Cardiac muscle cell (in vitro differentiated cells and primary cell): ENCODE results near the gene MTLN. TPM values are rescaled to one million over a fixed set of nuclear protein-coding genes. Genes with fewer than 3 reads are reported as not detected.
"Not testable (repeated sequence)": the region's sequence is repeated elsewhere in the genome, so short reads cannot be mapped to it uniquely, and the experiment has no call there.

Source experiments
- DNase-seq, 2 donors: peaks; one replicate each; pipeline versions ENCODE4 v3.0.0 to v3.0.0-alpha.2; 2010 to 2017; ENCODE audit warnings: low read depth in 1 of 2, low spot score in 1 of 2
- H3K27ac ChIP-seq: fragments of 200-600 bp; sonication (generic); 2 replicates; pipeline ENCODE4 v1.5.1; 2016
- H3K27me3 ChIP-seq: fragments of 200-600 bp; sonication (generic); 2 replicates; pipeline ENCODE4 v1.6.0; 2016; ENCODE audit warnings: control low read depth
- H3K36me3 ChIP-seq: fragments of 200-600 bp; sonication (generic); 2 replicates; pipeline ENCODE4 v1.5.1; 2016; ENCODE audit warnings: control low read depth
- H3K4me1 ChIP-seq: fragments of 200-600 bp; sonication (generic); 2 replicates; pipeline ENCODE4 v1.8.1; 2017; ENCODE audit warnings: low read depth, mild to moderate bottlenecking, mixed run types
- H3K4me3 ChIP-seq: fragments of 200-600 bp; sonication (generic); 2 replicates; pipeline ENCODE4 v1.5.1; 2016; ENCODE audit warnings: mild to moderate bottlenecking
- H3K9me3 ChIP-seq: fragments of 200-600 bp; sonication (generic); 2 replicates; pipeline ENCODE4 v1.5.1; 2017; ENCODE audit warnings: low read depth, mild to moderate bottlenecking, control low read depth
- CTCF ChIP-seq: IDR thresholded peaks from 2 replicates; pipeline ENCODE4 v1.5.1; 2012; ENCODE audit warnings: low read depth, mild to moderate bottlenecking, low read length
- polyA plus RNA-seq: library from polyadenylated mRNA; unstranded; fragments of >200 nt; fragmentation: Nextera tagmentation; extraction: Ambion mirVana; gene quantifications from 2 replicates; pipeline ENCODE4 v1.2.1, GENCODE V29; 2016
- total RNA-seq: library from RNA; depleted of rRNA; stranded (reverse); fragments of >200 nt; gene quantifications from 2 replicates; pipeline ENCODE4 v1.2.3, GENCODE V29; 2016

MTLN gene
- total and polyA plus RNA-seq, 2 experiments from 2014 or later, result 79.6 to 84.2 TPM

DNA sequence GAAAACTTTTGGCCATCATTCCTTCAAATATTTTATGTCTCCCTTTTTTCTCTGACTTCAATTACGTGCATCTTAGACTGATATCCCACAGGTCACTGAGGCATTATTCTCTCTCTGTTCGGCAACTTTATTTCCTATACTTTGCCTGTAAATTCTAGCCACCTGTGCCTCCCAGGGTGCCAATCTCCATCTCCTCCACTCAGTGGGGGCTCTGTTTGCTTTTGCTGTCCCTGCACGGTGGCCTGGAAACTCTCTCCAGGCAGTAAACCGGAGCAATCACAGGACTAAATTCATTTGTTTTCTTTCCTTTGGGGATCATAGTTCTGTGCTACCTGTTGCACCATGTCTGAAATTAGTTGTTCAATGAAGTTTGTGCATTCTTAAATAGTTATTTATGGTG is 9.6 kb upstream of the MTLN start:
- Histone ChIP-seq H3K4me3 (no peak overlapping the region), H3K27ac (no peak overlapping the region)

DNA sequence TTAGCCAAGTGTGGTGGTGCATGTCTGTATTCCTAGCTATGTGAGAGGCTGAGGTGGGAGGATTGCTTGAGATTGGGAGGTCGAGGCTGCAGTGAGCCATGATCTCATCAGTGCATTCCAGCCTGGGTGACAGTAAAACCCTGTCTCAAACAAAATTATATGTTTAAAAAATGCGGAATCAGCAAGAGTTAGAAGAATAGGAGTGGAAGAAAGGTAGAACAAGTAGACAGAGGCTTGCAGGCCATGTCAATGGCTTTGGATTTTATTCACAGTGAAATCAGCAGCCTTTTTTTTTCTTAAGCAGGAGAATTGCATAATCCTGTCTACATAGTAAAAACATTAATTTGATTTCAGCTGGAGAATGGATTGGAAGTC is 7.8 kb upstream of the MTLN start:
- Histone ChIP-seq H3K4me3 (no peak overlapping the region), H3K4me1 (no peaks in the 10 kb centered on the region), H3K27ac (no peak overlapping the region), H3K36me3 (no peaks in the 10 kb centered on the region), H3K9me3 (no peaks in the 10 kb centered on the region), H3K27me3 (no peaks in the 10 kb centered on the region)
- no peak for TF ChIP-seq CTCF
- DNase-seq, result no peak

More for the DNA sequence above, 9.6 kb upstream of the MTLN start:
- Histone ChIP-seq H3K27me3 (peaks cover 5% of the 10 kb centered on the region), H3K4me1 (no peaks in the 10 kb centered on the region), H3K9me3 (no peaks in the 10 kb centered on the region), H3K36me3 (no peaks in the 10 kb centered on the region)
- DNase-seq, result no peak
- TF ChIP-seq CTCF, result no peak

DNA sequence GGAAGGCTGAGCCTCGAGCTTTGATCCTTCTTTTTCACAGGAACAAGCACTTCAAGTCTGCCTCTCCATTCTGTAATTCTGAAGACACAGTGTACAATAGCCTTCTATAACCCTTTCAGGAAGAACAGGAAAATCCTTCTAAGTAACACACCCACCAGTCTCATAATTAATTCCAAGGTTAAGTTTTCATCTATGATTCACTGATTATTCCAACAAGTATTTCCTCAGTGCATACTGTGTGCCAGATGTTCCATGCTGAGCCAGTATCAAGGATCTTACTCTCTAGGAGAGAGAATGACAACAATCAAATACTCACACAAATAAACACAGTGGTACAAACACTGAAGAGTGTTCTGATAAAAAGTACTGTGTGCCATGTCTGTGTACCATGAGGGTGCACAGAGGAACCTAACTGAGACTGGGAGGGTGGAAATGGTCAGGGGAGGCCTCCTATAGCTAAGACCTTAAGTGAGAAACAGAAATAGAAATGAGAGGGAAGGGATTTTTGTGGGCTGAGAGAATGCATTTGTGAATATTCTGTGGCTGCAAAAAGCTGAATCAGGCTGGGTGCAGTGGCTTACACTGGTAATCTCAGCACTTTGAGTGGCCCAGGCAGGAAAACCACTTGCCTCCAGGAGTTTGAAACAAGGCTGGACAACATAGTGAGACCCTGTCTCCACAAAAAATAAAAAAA is 7.3 kb upstream of the MTLN start:
- H3K4me1 ChIP-seq, result no peaks in the 10 kb centered on the region
- H3K4me3 ChIP-seq, result no peak overlapping the region
- no peaks in the 10 kb centered on the region for H3K27me3 ChIP-seq
- H3K27ac ChIP-seq, result no peak overlapping the region
- peak in 1 of 2 donors; percentile 30 for DNase-seq
- no peaks in the 10 kb centered on the region for H3K36me3 ChIP-seq
- no peaks in the 10 kb centered on the region for H3K9me3 ChIP-seq
- no peak for TF ChIP-seq CTCF

GRCh38 chr2:110218889-110219288 is 6.5 kb upstream of the MTLN start:
- H3K4me1 ChIP-seq, H3K9me3 ChIP-seq, H3K4me3 ChIP-seq, H3K27ac ChIP-seq, DNase-seq, H3K27me3 ChIP-seq, H3K36me3 ChIP-seq: not testable (repeated sequence)

DNA sequence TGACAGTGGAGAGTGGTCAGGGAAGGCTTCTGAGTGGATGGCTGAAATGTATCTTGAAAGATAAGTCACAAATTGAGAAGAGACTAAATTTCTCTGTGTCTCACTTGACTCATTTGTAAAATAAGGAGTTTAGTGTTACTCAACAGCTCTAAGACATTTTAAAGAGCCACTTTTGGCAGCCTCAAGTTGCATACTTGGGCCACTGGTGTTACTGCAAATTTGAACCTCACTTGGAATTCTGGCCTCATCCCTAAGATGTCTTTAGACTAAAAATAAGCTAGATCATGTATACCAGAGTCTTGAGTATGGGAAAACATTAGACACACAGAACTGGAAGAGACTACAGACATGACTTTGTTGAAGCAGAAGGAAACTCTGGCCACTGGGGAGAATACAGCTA is 4.5 kb upstream of the MTLN start:
- H3K4me1 ChIP-seq, result no peaks in the 10 kb centered on the region
- no peaks in the 10 kb centered on the region for H3K9me3 ChIP-seq
- TF ChIP-seq CTCF, result no peak
- H3K27me3 ChIP-seq, result no peaks in the 10 kb centered on the region
- no peaks in the 10 kb centered on the region for H3K36me3 ChIP-seq
- DNase-seq, result no peak
- H3K4me3 ChIP-seq, result no peak overlapping the region
- H3K27ac ChIP-seq, result no peak overlapping the region

DNA sequence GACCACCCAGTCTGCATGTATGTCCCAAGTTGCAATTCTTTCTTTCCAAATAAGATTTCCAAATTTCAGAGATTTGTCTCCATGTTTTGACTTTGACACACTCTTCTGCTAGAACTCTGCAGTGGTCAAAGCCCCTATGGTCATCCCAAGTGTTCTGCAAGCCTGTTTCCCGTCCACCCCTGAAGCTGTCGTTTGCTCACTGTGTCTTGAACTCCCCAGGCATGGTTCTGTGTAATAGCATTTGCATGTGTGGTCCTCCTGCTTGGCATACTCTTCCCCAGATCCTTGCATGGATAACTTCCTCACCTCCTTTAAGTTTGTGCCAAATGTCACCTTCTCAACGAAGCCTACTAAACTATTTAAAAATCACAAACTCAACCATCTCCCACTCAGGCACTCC is 3.9 kb upstream of the MTLN start:
- no peaks in the 10 kb centered on the region for H3K4me1 ChIP-seq
- no peak overlapping the region for H3K27ac ChIP-seq
- no peak overlapping the region for H3K4me3 ChIP-seq
- no peak for DNase-seq
- TF ChIP-seq CTCF, result no peak
- no peaks in the 10 kb centered on the region for H3K27me3 ChIP-seq
- no peaks in the 10 kb centered on the region for H3K9me3 ChIP-seq
- no peaks in the 10 kb centered on the region for H3K36me3 ChIP-seq
